K562 (cell line): Measurements from ENCODE around the gene E2F1. TPM values are rescaled to one million over a fixed set of nuclear protein-coding genes. Genes with fewer than 3 reads are reported as not detected.

ENCODE experiments used
- ATAC-seq: fragments of 200-7000 bp; cut with Tn5 transposase; 3 replicates; pipeline ENCODE4 v1.9.1; 2020; ENCODE audit warnings: moderate library complexity
- BruUV-seq: library from RNA; stranded (reverse); fragments of 400-500 nt; replicated peaks from 2 replicates; lab custom pipeline; 2021; lab: Mats Ljungman, UMichigan
- CTCF ChIA-PET: fragments of 300-600 bp; formaldehyde crosslinking; extraction: SDS; loops from one replicate; lab custom pipeline; 2021; ENCODE audit warnings: low intra/inter-chr PET ratio; lab: Yijun Ruan, JAX
- POLR2A ChIA-PET: fragments of 300-600, 350-650 bp; sonication (Branson Sonifier 250); formaldehyde crosslinking; extraction: SDS; loops from one replicate; lab custom pipeline; 2021; ENCODE audit warnings: antibody characterized with exemption, inconsistent platforms; lab: Yijun Ruan, JAX
- DNase-seq, 4 experiments: peaks; one replicate each; pipeline versions ENCODE4 v3.0.0 to v3.0.0-alpha.2; 2011 to 2018; ENCODE audit warnings: low spot score in 3 of 4, mixed read lengths in 3 of 4; ENCODE audit errors: extremely low read depth in 1 of 4
- FAIRE-seq: peaks from 2 replicates; lab custom pipeline; 2011; peaks lifted over from hg19 to GRCh38; lab: Jason Lieb, UNC
- H2AFZ ChIP-seq: 2 replicates; pipeline ENCODE4 v1.6.0; 2011; ENCODE audit warnings: low read depth, low read length, control low read depth, inconsistent platforms
- H3K27ac ChIP-seq: fragments of 200-600 bp; 3 replicates; pipeline ENCODE4 v1.8.0; 2011; ENCODE audit warnings: low read depth, mild to moderate bottlenecking, control low read depth, inconsistent platforms, low read length, moderate library complexity, mixed read lengths; ENCODE audit errors: extremely low read depth
- H3K27me3 ChIP-seq, 2 experiments: fragments of 300-600 bp in 1 of 2; 2 replicates in 1 of 2; 3 replicates in 1 of 2; pipeline versions ENCODE4 v1.6.0 to v1.8.0; 2011; ENCODE audit warnings: inconsistent platforms in 2 of 2, low read length in 2 of 2, mild to moderate bottlenecking in 1 of 2, mixed read lengths in 1 of 2, moderate library complexity in 1 of 2; ENCODE audit not compliant: control insufficient read depth in 2 of 2, insufficient read depth in 2 of 2
- H3K36me3 ChIP-seq: fragments of 300-600 bp; 3 replicates; pipeline ENCODE4 v1.8.0; 2011; ENCODE audit warnings: mild to moderate bottlenecking, low read length, inconsistent platforms; ENCODE audit not compliant: control insufficient read depth, insufficient read depth
- H3K4me1 ChIP-seq, 2 experiments: fragments of 200-600 bp in 1 of 2; replicated peaks in 1 of 2; 2 replicates in 1 of 2; 3 replicates in 1 of 2; pipeline versions ENCODE4 v1.5.1 to v1.8.0; 2011; ENCODE audit warnings: inconsistent platforms in 2 of 2, low read length in 2 of 2, mild to moderate bottlenecking in 1 of 2, mixed read lengths in 1 of 2, moderate library complexity in 1 of 2; ENCODE audit not compliant: control insufficient read depth in 2 of 2, insufficient read depth in 2 of 2
- H3K4me2 ChIP-seq: 2 replicates; pipeline ENCODE4 v1.6.1; 2011; ENCODE audit warnings: low read length, control low read depth, inconsistent platforms, mixed read lengths; ENCODE audit not compliant: insufficient read depth
- H3K4me3 ChIP-seq: fragments of 200-600 bp; sonication (generic), shearing (Covaris generic); 2 replicates; pipeline ENCODE4 v1.5.1; 2016; ENCODE audit warnings: control low read depth, inconsistent platforms
- H3K79me2 ChIP-seq: fragments of 200-600 bp; 3 replicates; pipeline ENCODE4 v1.8.0; 2011; ENCODE audit warnings: low read length, inconsistent platforms; ENCODE audit not compliant: control insufficient read depth, insufficient read depth
- H3K9ac ChIP-seq, 2 experiments: 2 replicates each; pipeline versions ENCODE4 v1.6.0 to v1.6.1; 2011; ENCODE audit warnings: low read depth in 2 of 2, low read length in 2 of 2, control low read depth in 1 of 2, inconsistent platforms in 1 of 2, mild to moderate bottlenecking in 1 of 2, mixed read lengths in 1 of 2; ENCODE audit not compliant: insufficient read depth in 1 of 2
- H3K9me1 ChIP-seq: one replicate; pipeline ENCODE4 v1.6.0; 2011; ENCODE audit warnings: inconsistent platforms, mild to moderate bottlenecking, low read length, moderate library complexity; ENCODE audit not compliant: control insufficient read depth, insufficient read depth
- H3K9me3 ChIP-seq: replicated peaks from 2 replicates; pipeline ENCODE4 v1.5.1; 2011; ENCODE audit warnings: low read depth, low read length, inconsistent platforms; ENCODE audit not compliant: control insufficient read depth, insufficient read depth
- H4K20me1 ChIP-seq: replicated peaks from 2 replicates; pipeline ENCODE4 v1.6.1; 2011; ENCODE audit warnings: low read length, inconsistent platforms, mixed read lengths; ENCODE audit not compliant: control insufficient read depth, insufficient read depth
- CEBPB ChIP-seq: fragments of 450-650 bp; IDR thresholded peaks from 2 replicates; pipeline ENCODE4 v1.6.1; 2016; ENCODE audit warnings: missing genetic modification characterization, missing compliant biosample characterization
- FOXJ3 ChIP-seq: sonication (generic); formaldehyde crosslinking; IDR thresholded peaks from 2 replicates; pipeline ENCODE4 v1.4.0; 2020; ENCODE audit warnings: mild to moderate bottlenecking, missing genetic modification reagents
- HLTF ChIP-seq: fragments of 450-650 bp; IDR thresholded peaks from 2 replicates; pipeline ENCODE4 v1.6.1; 2016
- HNRNPK ChIP-seq: fragments of 200-400 bp; formaldehyde crosslinking; IDR thresholded peaks from one replicate; pipeline ENCODE4 v1.6.1; 2018; ENCODE audit warnings: mild to moderate bottlenecking, low read depth, low read length; ENCODE audit not compliant: poor library complexity, severe bottlenecking
- JUNB ChIP-seq: fragments of 450-650 bp; formaldehyde crosslinking; conservative IDR thresholded peaks from 2 replicates; pipeline ENCODE4 v1.4.0; 2020; ENCODE audit warnings: mild to moderate bottlenecking
- NFIX ChIP-seq: fragments of 250-450 bp; sonication (Bioruptor Pico); IDR thresholded peaks from 2 replicates; pipeline ENCODE4 v1.4.0; 2020; ENCODE audit warnings: low read depth, mild to moderate bottlenecking, moderate library complexity
- NRF1 ChIP-seq, 2 experiments: fragments of 450-650 bp; IDR thresholded peaks in 1 of 2; conservative IDR thresholded peaks in 1 of 2; 2 replicates each; pipeline ENCODE4 v1.6.1; 2014; ENCODE audit warnings: mild to moderate bottlenecking in 2 of 2
- SREBF1 ChIP-seq: fragments of 150-350 bp; IDR thresholded peaks from 2 replicates; pipeline ENCODE4 v1.6.1; 2014; ENCODE audit warnings: antibody characterized with exemption, low read depth, low read length, borderline replicate concordance
- TCFL5 ChIP-seq: fragments of 250-450 bp; sonication (Bioruptor Pico); conservative IDR thresholded peaks from 2 replicates; pipeline ENCODE4 v1.6.1; 2021; ENCODE audit warnings: mild to moderate bottlenecking, moderate library complexity, matching md5 sums
- WHSC1 ChIP-seq: IDR thresholded peaks from one replicate; pipeline ENCODE4 v1.6.1; 2012; ENCODE audit warnings: low read length, control low read depth, inconsistent platforms
- ZNF121 ChIP-seq: sonication (generic); formaldehyde crosslinking; conservative IDR thresholded peaks from 2 replicates; pipeline ENCODE4 v1.8.0; 2022; ENCODE audit warnings: missing genetic modification reagents
- ZNF507 ChIP-seq: conservative IDR thresholded peaks from 2 replicates; pipeline ENCODE4 v1.6.1; 2017; ENCODE audit warnings: missing genetic modification characterization, missing compliant biosample characterization
- ZNF79 ChIP-seq: fragments of 250-450 bp; sonication (Bioruptor Pico); IDR thresholded peaks from 2 replicates; pipeline ENCODE4 v1.4.0; 2020; ENCODE audit warnings: low read depth, mild to moderate bottlenecking, moderate library complexity
- WGBS: fragments of 100-300 bp; shearing (Covaris generic); methylation state at CpG from one replicate; pipeline ENCODE4 v1.1.6; 2016; ENCODE audit warnings: low coverage, mixed read lengths; ENCODE audit not compliant: insufficient coverage; ENCODE audit errors: missing lambda C conversion rate; 5-methylcytosine and 5-hydroxymethylcytosine counted together
- in situ Hi-C: fragments of 300-500 bp; cut with MboI; formaldehyde crosslinking; loops from 4 replicates; pipeline ENCODE4 v1.15.0; 2018; ENCODE audit warnings: inconsistent platforms, mixed read lengths
- intact Hi-C: fragments of 100-400 bp; cut with micrococcal nuclease; formaldehyde crosslinking; loops from 2 replicates; pipeline ENCODE4 v1.14.2; 2022
- polyA plus RNA-seq, 8 experiments: library from polyadenylated mRNA; depleted of rRNA in 4 of 8; stranded (reverse) in 5 of 8; unstranded in 3 of 8; fragments of >200 nt; fragmentation: Nextera tagmentation in 2 of 8; fragmentation: Illumina TruSeq in 1 of 8; extraction: Ambion mirVana in 2 of 8; extraction: Trizol in 1 of 8; gene quantifications; 2 replicates each; pipeline versions ENCODE4 v1.2.1 to v1.2.3, GENCODE V29; 2011 to 2014; ENCODE audit warnings: inconsistent platforms in 1 of 8, missing spikeins in 1 of 8
- total RNA-seq, 7 experiments: library from RNA; depleted of rRNA in 6 of 7; stranded (reverse); fragments of >200 nt in 6 of 7; fragmentation: Illumina TruSeq in 2 of 7; extraction: Trizol in 2 of 7; gene quantifications; 2 replicates each; pipeline versions ENCODE4 v1.2.1 to v1.2.3, GENCODE V29; 2011 to 2021; ENCODE audit warnings: low replicate concordance in 1 of 7
- TF ChIP-seq, protein P1 (sequence below): fragments of 250-450 bp; sonication (Bioruptor Pico); IDR thresholded peaks from 2 replicates; pipeline ENCODE4 v1.5.0; 2021; ENCODE audit warnings: mild to moderate bottlenecking, moderate library complexity
- TF ChIP-seq, protein P2 (sequence below): fragments of 250-450 bp; sonication (Bioruptor Pico); IDR thresholded peaks from 2 replicates; pipeline ENCODE4 v1.6.1; 2021; ENCODE audit warnings: mild to moderate bottlenecking
- TF ChIP-seq, protein P3 (sequence below), 2 experiments: fragments of 200-800 bp in 1 of 2; sonication (Bioruptor generic) in 1 of 2; sonication (generic) in 1 of 2; formaldehyde crosslinking in 1 of 2; IDR thresholded peaks in 1 of 2; conservative IDR thresholded peaks in 1 of 2; 2 replicates each; pipeline versions ENCODE4 v1.5.0 to v1.6.1; 2016 to 2020; ENCODE audit warnings: missing compliant biosample characterization in 1 of 2, missing genetic modification characterization in 1 of 2, missing genetic modification reagents in 1 of 2

Gene E2F1
- total and polyA plus RNA-seq, 9 of the 15 experiments (the other 6 are each of a cell fraction or from before 2014, with no cell fraction given): 0.14 to 30.6 (median 13.1) TPM

DNA sequence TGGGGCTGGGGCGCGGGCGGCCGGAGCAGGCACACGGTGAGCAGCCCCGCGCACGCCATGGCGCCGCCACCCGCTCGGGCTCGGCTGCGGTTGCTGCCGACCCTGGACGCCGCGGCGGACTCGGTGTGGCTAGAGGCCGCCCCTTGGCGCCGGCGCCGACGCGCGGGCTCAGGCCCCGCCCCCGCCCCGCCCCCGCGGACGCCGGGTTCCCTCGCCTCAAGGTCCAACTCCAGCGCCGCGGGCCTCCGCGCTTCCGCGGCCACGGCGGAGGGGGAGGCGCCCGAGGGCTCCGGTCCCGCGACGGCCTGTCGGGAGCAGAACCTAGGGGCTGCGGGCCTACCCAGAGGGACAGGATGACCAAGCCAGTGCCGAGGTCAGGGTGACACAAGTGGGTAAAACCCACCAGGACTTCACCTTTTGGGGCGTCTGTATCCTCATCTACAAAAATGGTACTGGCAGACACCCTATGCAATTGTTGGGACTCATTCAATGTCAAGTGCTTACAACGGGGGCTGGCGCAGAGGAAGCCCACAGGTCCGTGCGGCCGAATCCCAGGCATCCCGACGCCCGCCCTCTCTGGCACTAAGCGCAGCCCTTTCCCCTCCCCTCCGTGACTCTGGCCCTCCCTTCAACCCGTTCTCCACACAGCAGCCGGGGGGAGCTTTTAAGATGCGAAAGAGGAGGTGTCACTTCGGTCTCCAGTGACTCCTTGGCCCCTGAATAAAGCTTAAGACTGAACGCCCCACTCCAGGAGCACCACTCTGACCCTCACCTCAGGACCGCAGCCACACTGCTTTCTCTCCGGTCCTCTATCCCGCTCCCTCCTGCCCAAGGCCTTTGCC lies 11.7 kb downstream of the E2F1 start, which contains the start of gene NECAB3:
Gene NECAB3 (minus strand): TSS at position 135 of the 842 bp plus-strand sequence. CDS start 76 bp downstream, at position 59.
- Histone ChIP-seq H4K20me1 (peaks cover 7% of the 10 kb centered on the region; the same call in 1 of the 2 replicates), H3K4me1 (peaks cover 17 to 52% of the 10 kb centered on the region in 2 experiments), H3K9me3 (no peaks in the 10 kb centered on the region), H3K27me3 (no peaks in the 10 kb centered on the region), H3K4me3 (peak within 1 kb of the TSS; percentile 86), H3K9ac (peak within 1 kb of the TSS; percentile 89 to 99), H3K9me1 (peaks cover 5% of the 10 kb centered on the region), H3K79me2 (peaks cover 34% of the 10 kb centered on the region), H3K27ac (peak within 1 kb of the TSS; percentile 88), H3K36me3 (peaks cover 65% of the 10 kb centered on the region), H2AFZ (peak within 1 kb of the TSS; percentile 93), H3K4me2 (peak within 1 kb of the TSS; percentile 88)
- no TSS peak for BruUV-seq
- FAIRE-seq (peak; percentile 19), ATAC-seq (peak; percentile 88), DNase-seq (peak; percentile 90 to 93 (median 92))
- POLR2A ChIA-PET: interaction anchor here (0.6 to 2.5 kb wide), 4 partner anchors 8 to 22 kb away, joined by 3 to 15 read pairs (median 5); partner anchors contain the start of gene ACTL10
- WGBS: 10% methylated on average over 28 of the region's 73 CpGs
- intact Hi-C loops (no loop called here), in situ Hi-C loops (no loop called here)
- CTCF ChIA-PET: no interaction called here
- TF ChIP-seq WHSC1: no peak
- TF ChIP-seq ZNF79 (CRISPR knock-in tag): no peak
- no peak for TF ChIP-seq SREBF1
- TF ChIP-seq, protein P1, sequence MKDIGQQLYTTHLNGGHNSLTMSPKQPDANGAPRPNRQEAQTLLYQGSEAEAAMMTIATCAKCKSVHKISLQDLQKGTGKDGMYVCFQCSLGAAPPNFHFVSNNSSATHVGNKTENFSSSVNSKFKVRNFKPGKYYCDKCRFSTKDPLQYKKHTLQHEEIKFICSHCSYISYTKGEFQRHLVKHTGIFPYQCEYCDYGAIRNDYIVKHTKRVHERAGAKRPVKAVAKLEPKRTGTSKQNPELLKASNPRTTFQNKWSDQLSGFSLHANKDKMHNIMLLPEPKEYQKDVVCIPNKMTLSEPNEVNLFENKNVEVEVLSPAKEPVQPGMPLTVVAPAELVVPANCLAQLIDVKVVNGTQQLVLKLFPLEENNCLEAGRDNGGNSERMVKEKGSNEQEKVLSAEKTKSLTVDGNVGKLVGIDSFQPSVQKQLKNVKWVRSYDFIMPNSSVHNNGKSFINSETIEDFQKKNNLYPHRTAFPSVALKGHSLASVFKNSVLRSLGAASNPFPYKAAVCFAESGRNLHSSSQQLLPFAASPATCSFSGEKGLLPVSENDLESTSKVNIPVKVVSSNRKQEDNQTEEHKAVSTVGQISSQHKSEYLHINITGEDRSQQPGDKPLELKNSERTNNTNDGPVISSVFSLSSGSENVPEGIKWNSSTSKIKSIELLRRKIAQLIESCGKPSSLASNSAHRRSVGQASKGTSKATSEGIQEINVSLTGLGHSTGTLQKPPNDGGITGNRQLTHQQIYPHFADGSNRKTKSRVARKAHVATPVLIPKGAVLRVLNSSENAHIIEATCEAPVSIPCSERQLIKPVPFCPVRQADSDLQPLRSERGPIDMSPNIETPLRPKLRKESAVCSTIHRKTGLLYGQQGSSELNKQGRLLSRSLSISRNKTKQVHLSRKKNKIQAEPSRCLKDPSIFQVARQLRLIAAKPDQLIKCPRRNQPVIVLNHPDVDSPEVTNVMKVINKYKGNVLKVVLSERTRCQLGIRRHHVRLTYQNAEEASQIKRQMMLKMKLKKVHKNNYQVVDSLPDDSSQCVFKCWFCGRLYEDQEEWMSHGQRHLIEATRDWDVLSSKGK (CRISPR knock-in tag): no peak
- no peak for TF ChIP-seq CEBPB (tag)
- TF ChIP-seq, protein P2, sequence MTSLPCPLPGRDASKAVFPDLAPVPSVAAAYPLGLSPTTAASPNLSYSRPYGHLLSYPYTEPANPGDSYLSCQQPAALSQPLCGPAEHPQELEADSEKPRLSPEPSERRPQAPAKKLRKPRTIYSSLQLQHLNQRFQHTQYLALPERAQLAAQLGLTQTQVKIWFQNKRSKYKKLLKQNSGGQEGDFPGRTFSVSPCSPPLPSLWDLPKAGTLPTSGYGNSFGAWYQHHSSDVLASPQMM (CRISPR knock-in tag): no peak
- peak; percentile 66 to 69; a peak in 2 of 4 replicates for TF ChIP-seq NRF1 (conservative IDR thresholded peaks at IDR 0.05 in 1 of 2, IDR thresholded peaks at IDR 0.05 in 1 of 2)
- no peak for TF ChIP-seq HLTF
- TF ChIP-seq ZNF507: no peak
- TF ChIP-seq FOXJ3: no peak
- TF ChIP-seq HNRNPK: no peak
- no peak for TF ChIP-seq TCFL5 (CRISPR knock-in tag)
- TF ChIP-seq ZNF121 (CRISPR knock-in tag): no peak
- TF ChIP-seq NFIX (CRISPR knock-in tag): no peak
- TF ChIP-seq JUNB (CRISPR knock-in tag): no peak
- TF ChIP-seq, protein P3, sequence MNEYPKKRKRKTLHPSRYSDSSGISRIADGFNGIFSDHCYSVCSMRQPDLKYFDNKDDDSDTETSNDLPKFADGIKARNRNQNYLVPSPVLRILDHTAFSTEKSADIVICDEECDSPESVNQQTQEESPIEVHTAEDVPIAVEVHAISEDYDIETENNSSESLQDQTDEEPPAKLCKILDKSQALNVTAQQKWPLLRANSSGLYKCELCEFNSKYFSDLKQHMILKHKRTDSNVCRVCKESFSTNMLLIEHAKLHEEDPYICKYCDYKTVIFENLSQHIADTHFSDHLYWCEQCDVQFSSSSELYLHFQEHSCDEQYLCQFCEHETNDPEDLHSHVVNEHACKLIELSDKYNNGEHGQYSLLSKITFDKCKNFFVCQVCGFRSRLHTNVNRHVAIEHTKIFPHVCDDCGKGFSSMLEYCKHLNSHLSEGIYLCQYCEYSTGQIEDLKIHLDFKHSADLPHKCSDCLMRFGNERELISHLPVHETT (CRISPR knock-in tag; conservative IDR thresholded peaks at IDR 0.05 in 1 of 2, IDR thresholded peaks at IDR 0.05 in 1 of 2): peak in 1 of 2 experiments; percentile 72; a peak in 1 of 4 replicates
